HG03025 (cell line): ENCODE measurements around the gene TPO.
"Not testable (repeated sequence)": the region's sequence is repeated elsewhere in the genome, so short reads cannot be mapped to it uniquely, and the experiment has no call there.

ENCODE experiments used
- ATAC-seq: cut with Tn5 transposase; IDR thresholded peaks from one replicate; pipeline ENCODE4 v1.9.1; 2021; ENCODE audit warnings: mild to moderate bottlenecking, moderate library complexity; ENCODE audit not compliant: unreplicated experiment, low FRiP score

Gene TPO

GRCh38 chr2:1481406-1482252 lies 68.4 kb downstream of the TPO start:
- no peak for ATAC-seq

- ATAC-seq = no peak
Observed at GRCh38 chr2:1482253-1482675, 69.0 kb downstream of the TPO start.

- ATAC-seq = no peak
Observed at GRCh38 chr2:1482981-1483380, 69.7 kb downstream of the TPO start.

- ATAC-seq = no peak
Observed at GRCh38 chr2:1483551-1483950, 70.3 kb downstream of the TPO start.

GRCh38 chr2:1484131-1484884 lies 71.0 kb downstream of the TPO start:
- no peak for ATAC-seq

- ATAC-seq = no peak
Observed at GRCh38 chr2:1486670-1487069, 73.4 kb downstream of the TPO start.

GRCh38 chr2:1487758-1488157 lies 74.5 kb downstream of the TPO start:
- ATAC-seq = no peak

- no peak for ATAC-seq
Observed at GRCh38 chr2:1488181-1488671, 75.0 kb downstream of the TPO start.

- ATAC-seq = no peak
Observed at GRCh38 chr2:1488851-1489250, 75.6 kb downstream of the TPO start.

GRCh38 chr2:1489486-1489885 lies 76.2 kb downstream of the TPO start:
- ATAC-seq = no peak

GRCh38 chr2:1490381-1490780 lies 77.1 kb downstream of the TPO start:
- ATAC-seq = not testable (repeated sequence)

GRCh38 chr2:1491751-1492150 lies 78.5 kb downstream of the TPO start:
- no peak for ATAC-seq

GRCh38 chr2:1492231-1492630 lies 79.0 kb downstream of the TPO start:
- ATAC-seq = not testable (repeated sequence)

GRCh38 chr2:1492711-1493430 lies 79.6 kb downstream of the TPO start:
- no peak for ATAC-seq

GRCh38 chr2:1493431-1494126 lies 80.3 kb downstream of the TPO start:
- ATAC-seq = no peak

GRCh38 chr2:1494257-1494656 lies 81.0 kb downstream of the TPO start:
- ATAC-seq = no peak

GRCh38 chr2:1494906-1495305 lies 81.6 kb downstream of the TPO start:
- no peak for ATAC-seq

GRCh38 chr2:1495676-1496358 lies 82.6 kb downstream of the TPO start:
- no peak for ATAC-seq

- ATAC-seq = no peak
Observed at GRCh38 chr2:1496359-1496821, 83.1 kb downstream of the TPO start.
